Heart right ventricle (tissue), 16 donors: Measurements from ENCODE around the gene SYT15. TPM values are rescaled to one million over a fixed set of nuclear protein-coding genes. Genes with fewer than 3 reads are reported as not detected.
A peak's percentile ranks its signal among the peaks of the same experiment; 100 is the strongest.
"Not testable (repeated sequence)": the region's sequence is repeated elsewhere in the genome, so short reads cannot be mapped to it uniquely, and the experiment has no call there.

Experiments
- ATAC-seq, 8 donors: fragments of 200-7000 bp; cut with Tn5 transposase; one replicate each; pipeline ENCODE4 v1.9.1; 2020; ENCODE audit warnings: mild to moderate bottlenecking in 8 of 8, moderate library complexity in 8 of 8, moderate number of reproducible peaks in 1 of 8
- DNase-seq, 2 donors: peaks; one replicate each; pipeline ENCODE4 v3.0.0-alpha.2; 2020
- H3K27ac ChIP-seq, 10 donors: fragments of 200-600 bp; sonication (generic) in 2 of 10; one replicate each; pipeline versions ENCODE4 v1.5.0 to v1.8.0; 2020 to 2022; ENCODE audit warnings: mild to moderate bottlenecking in 3 of 10
- H3K27me3 ChIP-seq, 7 donors: fragments of 200-600 bp; one replicate each; pipeline ENCODE4 v1.8.0; 2021 to 2022; ENCODE audit warnings: mild to moderate bottlenecking in 2 of 7
- H3K36me3 ChIP-seq, 9 donors: fragments of 200-600 bp; sonication (generic) in 1 of 9; one replicate each; pipeline versions ENCODE4 v1.5.0 to v1.8.0; 2020 to 2022; ENCODE audit warnings: mild to moderate bottlenecking in 2 of 9
- H3K4me1 ChIP-seq, 9 donors: fragments of 200-600 bp; sonication (generic) in 1 of 9; one replicate each; pipeline versions ENCODE4 v1.5.0 to v1.8.0; 2020 to 2022; ENCODE audit warnings: mild to moderate bottlenecking in 4 of 9
- H3K4me3 ChIP-seq, 10 donors: fragments of 200-600 bp; sonication (generic) in 2 of 10; one replicate each; pipeline versions ENCODE4 v1.5.0 to v1.8.0; 2020 to 2022; ENCODE audit warnings: mild to moderate bottlenecking in 7 of 10, moderate library complexity in 2 of 10
- H3K9me3 ChIP-seq, 11 donors: fragments of 200-600 bp in 10 of 11; sonication (generic) in 2 of 11; one replicate each; pipeline versions ENCODE4 v1.5.0 to v1.8.0; 2013 to 2022; ENCODE audit warnings: mild to moderate bottlenecking in 2 of 11, control low read depth in 1 of 11, moderate library complexity in 1 of 11
- WGBS, 2 donors: extraction: QIAGEN DNeasy Blood & Tissue Kit; methylation state at CpG; one replicate each; pipeline ENCODE4 v1.1.7; 2013; ENCODE audit warnings: inconsistent platforms in 1 of 2; 5-methylcytosine and 5-hydroxymethylcytosine counted together
- intact Hi-C, 10 donors: fragments of 100-400 bp; cut with DNase I; formaldehyde crosslinking; loops; one replicate each; pipeline versions ENCODE4 v1.11.1 to v1.14.2; 2022
- polyA plus RNA-seq, 2 donors: library from polyadenylated mRNA; stranded (reverse); fragments of 200-250 nt; gene quantifications; one replicate each; pipeline ENCODE4 v1.2.3, GENCODE V29; 2013
- total RNA-seq, 10 donors: library from RNA; stranded (reverse); fragmentation: NEBNext Ultra II Directional in 3 of 10; extraction: Animal tissue kit (Norgen Biotek cat#: 25700) in 3 of 10; gene quantifications; one replicate each; pipeline versions ENCODE4 v1.2.1 to v1.2.4, GENCODE V29; 2021 to 2023
- TF ChIP-seq, protein P1 (sequence below), 9 donors: fragments of 200-600 bp; sonication (generic) in 2 of 9; IDR thresholded peaks; one replicate each; pipeline versions ENCODE4 v1.5.0 to v1.8.0; 2021 to 2022; ENCODE audit warnings: antibody characterized with exemption in 9 of 9, mild to moderate bottlenecking in 5 of 9, moderate library complexity in 1 of 9
- donor health status: Arrhythmogenic right ventricular cardiomyopathy.
- donor health status: ischemic (EF 13 %, LVEDD 7.1; RV severe dilation, severe dysfunction).
- donor health status: healthy with polysubstance abuse.
- donor health status: DM: no; HTN: yes; CAD: no.
- donor health status: DM: no; HTN: no; CAD: no.
- donor health status: ischemic (EF 25% LVEDD 6.9; RV normal size, moderate dysfunction).
- donor health status: ischemic (EF 25% LVEDD 5.7; RV mildly dilated, moderate dysfunction).
- donor health status: healthy.
- donor health status: DM: yes; HTN: yes; CAD: no.
- donor health status: Ischemic cardiomyopathy.
- donor health status: ischemic (EF 35%, LVEDD 5.7; RV mildly dilated, moderate dysfunction).
- donor health status: nonischemic (EF 11% LVEDD 7.7; RV severe dilation, severe dysfunction).
- donor health status: DM: yes; HTN: yes; CAD: no.
- donor health status: PGD.
- donor health status: ischemic (EF 29% LVEDD 5.4; RV normal size, mild dysfunction).
- donor health status: nonischemic (EF 23%, LVEDD 6.1; RV moderate dilation, normal function).

Gene SYT15
- total and polyA plus RNA-seq, 12 donors, result 0.87 to 4.1 (median 2.9) TPM

DNA sequence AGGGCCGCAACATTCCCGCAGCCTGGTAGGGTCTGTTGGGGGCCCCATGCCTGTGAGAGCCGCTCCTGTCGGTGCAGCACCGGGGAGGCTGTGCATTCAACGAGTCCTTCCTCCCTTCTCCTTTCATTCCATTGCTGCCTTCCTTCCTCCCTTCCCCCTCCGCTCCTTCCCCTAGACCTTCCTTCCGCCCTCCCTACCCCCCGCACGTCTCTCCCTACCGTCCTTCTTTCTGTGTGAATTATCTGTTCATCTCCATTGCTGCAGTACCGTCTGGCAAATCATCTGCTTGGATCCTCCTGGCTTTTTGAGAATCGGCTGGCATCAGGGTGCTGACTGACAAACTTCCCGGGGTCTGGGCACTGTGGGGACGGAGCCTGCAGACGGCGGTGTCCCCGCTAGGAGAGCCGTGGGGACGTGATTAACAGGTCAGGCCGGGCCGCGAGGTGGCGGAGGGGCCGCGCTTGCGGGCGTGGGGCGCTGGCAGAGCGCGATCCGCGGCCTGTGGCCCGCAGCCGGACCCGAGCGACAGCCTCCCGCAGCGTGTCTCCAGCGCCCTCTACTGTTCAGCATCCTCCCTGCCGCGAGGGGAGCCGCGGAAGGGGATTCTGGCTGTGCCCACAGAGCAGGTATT, 18.8 kb downstream of the SYT15 start:
- H3K36me3 ChIP-seq, H3K4me1 ChIP-seq, H3K27me3 ChIP-seq, intact Hi-C loops, H3K9me3 ChIP-seq: not testable (repeated sequence)
- TF ChIP-seq, protein P1, sequence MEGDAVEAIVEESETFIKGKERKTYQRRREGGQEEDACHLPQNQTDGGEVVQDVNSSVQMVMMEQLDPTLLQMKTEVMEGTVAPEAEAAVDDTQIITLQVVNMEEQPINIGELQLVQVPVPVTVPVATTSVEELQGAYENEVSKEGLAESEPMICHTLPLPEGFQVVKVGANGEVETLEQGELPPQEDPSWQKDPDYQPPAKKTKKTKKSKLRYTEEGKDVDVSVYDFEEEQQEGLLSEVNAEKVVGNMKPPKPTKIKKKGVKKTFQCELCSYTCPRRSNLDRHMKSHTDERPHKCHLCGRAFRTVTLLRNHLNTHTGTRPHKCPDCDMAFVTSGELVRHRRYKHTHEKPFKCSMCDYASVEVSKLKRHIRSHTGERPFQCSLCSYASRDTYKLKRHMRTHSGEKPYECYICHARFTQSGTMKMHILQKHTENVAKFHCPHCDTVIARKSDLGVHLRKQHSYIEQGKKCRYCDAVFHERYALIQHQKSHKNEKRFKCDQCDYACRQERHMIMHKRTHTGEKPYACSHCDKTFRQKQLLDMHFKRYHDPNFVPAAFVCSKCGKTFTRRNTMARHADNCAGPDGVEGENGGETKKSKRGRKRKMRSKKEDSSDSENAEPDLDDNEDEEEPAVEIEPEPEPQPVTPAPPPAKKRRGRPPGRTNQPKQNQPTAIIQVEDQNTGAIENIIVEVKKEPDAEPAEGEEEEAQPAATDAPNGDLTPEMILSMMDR (IDR thresholded peaks at IDR 0.05), result peak in 5 of 9 donors; percentile 11 to 31 (median 23)
- Histone ChIP-seq H3K27ac (peak overlapping the region in 2 of 10 donors; percentile 44 to 66), H3K4me3 (peak overlapping the region in 9 of 10 donors; percentile 32 to 55 (median 50))
- DNase-seq, result peak in 1 of 2 donors; percentile 9
- peak; percentile 74 to 96 (median 85) for ATAC-seq
- 0 to 1% methylated on average over 16 to 22 of the region's 44 CpGs for WGBS, 2 donors

GRCh38 chr10:46600516-46600915, 21.6 kb downstream of the SYT15 start:
- intact Hi-C loops, ATAC-seq: not testable (repeated sequence)
- 86 to 100% methylated on average over 1 of the region's 1 CpG for WGBS, 2 donors

DNA sequence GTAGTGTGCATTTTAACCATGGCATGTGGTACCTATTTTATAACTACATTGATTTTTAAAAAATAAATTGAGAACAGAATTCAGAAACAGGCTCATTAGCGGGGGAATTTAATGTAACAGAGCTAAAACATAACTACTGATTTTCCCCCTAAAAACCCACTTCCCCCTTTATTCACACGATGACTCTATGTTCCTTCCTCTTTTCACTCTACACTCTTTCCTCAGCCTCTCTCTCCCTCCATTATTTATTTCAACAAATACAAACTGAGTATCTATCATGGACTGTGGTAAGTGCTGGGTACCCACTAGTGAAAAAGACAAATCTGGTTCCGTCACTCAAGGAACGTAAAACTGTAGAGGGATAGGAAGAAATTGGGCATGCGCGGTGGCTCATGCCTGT, 36.6 kb downstream of the SYT15 start:
- H3K4me1 ChIP-seq, intact Hi-C loops, H3K4me3 ChIP-seq, DNase-seq, H3K36me3 ChIP-seq, H3K9me3 ChIP-seq, H3K27me3 ChIP-seq, H3K27ac ChIP-seq: not testable (repeated sequence)
- peak in 1 of 8 donors; percentile 14 for ATAC-seq
- WGBS, 2 donors, result no CpG with 5 or more reads among the region's 6 CpGs

More at GRCh38 chr10:46600516-46600915, 21.6 kb downstream of the SYT15 start:
- not testable (repeated sequence) for H3K9me3 ChIP-seq, DNase-seq, H3K27me3 ChIP-seq, H3K36me3 ChIP-seq, H3K27ac ChIP-seq, H3K4me3 ChIP-seq, H3K4me1 ChIP-seq

GRCh38 chr10:46616227-46616626, 37.3 kb downstream of the SYT15 start:
- H3K36me3 ChIP-seq, H3K27ac ChIP-seq, H3K27me3 ChIP-seq, H3K4me3 ChIP-seq, H3K4me1 ChIP-seq, DNase-seq, intact Hi-C loops, H3K9me3 ChIP-seq: not testable (repeated sequence)
- ATAC-seq, result peak in 3 of 8 donors; percentile 25 to 59 (median 43)
- no CpG with 5 or more reads among the region's 3 CpGs for WGBS, 2 donors

DNA sequence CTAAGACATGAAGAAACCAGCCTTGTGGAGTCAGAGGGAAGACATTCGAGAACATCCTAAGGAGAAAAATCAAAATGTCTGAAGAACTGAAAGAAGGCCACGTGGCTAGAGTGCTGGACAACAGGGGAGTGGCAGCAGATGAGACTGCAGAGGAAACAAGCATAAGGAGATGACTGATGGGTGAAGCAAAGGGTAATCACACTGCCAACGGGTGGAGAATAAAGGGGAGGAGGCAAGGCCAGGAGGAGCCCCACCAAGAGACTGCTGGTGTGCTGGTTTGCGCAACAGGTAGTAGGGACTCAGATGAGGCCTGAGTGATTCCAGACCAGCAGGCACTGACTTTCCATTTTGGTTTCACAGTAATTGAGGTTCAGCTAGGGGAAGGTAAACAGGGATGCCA, 38.2 kb downstream of the SYT15 start:
- intact Hi-C loops, H3K27ac ChIP-seq, H3K9me3 ChIP-seq, H3K4me3 ChIP-seq, H3K27me3 ChIP-seq, H3K36me3 ChIP-seq, H3K4me1 ChIP-seq, DNase-seq, ATAC-seq: not testable (repeated sequence)
- WGBS, 2 donors, result 89 to 93% methylated on average over 3 to 4 of the region's 4 CpGs

- ATAC-seq, DNase-seq, H3K27me3 ChIP-seq, H3K4me1 ChIP-seq, H3K27ac ChIP-seq, H3K36me3 ChIP-seq, intact Hi-C loops, H3K4me3 ChIP-seq, H3K9me3 ChIP-seq: not testable (repeated sequence)
- WGBS, 2 donors, result 78 to 81% methylated on average over 2 of the region's 3 CpGs
These were observed 39.0 kb downstream of the SYT15 start for GRCh38 chr10:46617913-46618312.

- H3K27ac ChIP-seq, ATAC-seq, H3K4me1 ChIP-seq, intact Hi-C loops, DNase-seq, H3K36me3 ChIP-seq, H3K27me3 ChIP-seq, H3K9me3 ChIP-seq, H3K4me3 ChIP-seq: not testable (repeated sequence)
- WGBS, 2 donors, result 98 to 100% methylated on average over 3 to 4 of the region's 8 CpGs
These were observed 45.1 kb downstream of the SYT15 start for GRCh38 chr10:46623899-46624654.

- WGBS, 2 donors, result no CpG with 5 or more reads among the region's 1 CpG
- H3K9me3 ChIP-seq, H3K36me3 ChIP-seq, H3K27me3 ChIP-seq, ATAC-seq, H3K4me1 ChIP-seq, H3K4me3 ChIP-seq, H3K27ac ChIP-seq, DNase-seq, intact Hi-C loops: not testable (repeated sequence)
These were observed 50.9 kb downstream of the SYT15 start for GRCh38 chr10:46629805-46630204.

DNA sequence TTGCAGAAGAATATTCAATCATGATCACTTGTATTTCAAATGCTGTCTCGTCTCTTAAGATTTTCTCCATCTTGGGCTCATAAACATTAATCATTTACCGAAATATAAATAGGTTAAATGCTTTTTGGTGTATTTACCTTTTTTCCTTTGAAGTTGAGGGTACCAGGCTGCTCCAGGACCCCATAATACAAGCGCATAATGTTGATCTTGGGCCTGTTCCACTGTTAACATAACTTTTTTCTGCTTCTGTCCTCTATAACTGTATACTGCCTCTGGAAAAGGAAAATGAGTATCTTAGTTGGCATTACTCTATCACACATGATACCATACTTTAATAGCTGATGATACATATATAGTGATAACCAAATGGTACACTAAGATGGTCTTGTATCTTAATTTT, 51.9 kb downstream of the SYT15 start:
- ATAC-seq, DNase-seq: not testable (repeated sequence)
- WGBS, 2 donors, result no CpG with 5 or more reads among the region's 3 CpGs

GRCh38 chr10:46631683-46632082, 52.8 kb downstream of the SYT15 start:
- H3K4me3 ChIP-seq, intact Hi-C loops, H3K27me3 ChIP-seq, H3K9me3 ChIP-seq, H3K4me1 ChIP-seq, DNase-seq, ATAC-seq, H3K36me3 ChIP-seq, H3K27ac ChIP-seq: not testable (repeated sequence)
- no CpG with 5 or more reads among the region's 3 CpGs for WGBS, 2 donors

More for the DNA sequence above, 51.9 kb downstream of the SYT15 start:
- H3K4me1 ChIP-seq, H3K27me3 ChIP-seq, H3K27ac ChIP-seq, H3K4me3 ChIP-seq, H3K36me3 ChIP-seq, intact Hi-C loops, H3K9me3 ChIP-seq: not testable (repeated sequence)
